ENCODE data around the gene TECR.
A peak's percentile ranks its signal among the peaks of the same experiment; 100 is the strongest.
"Not testable (repeated sequence)": the region's sequence is repeated elsewhere in the genome, so short reads cannot be mapped to it uniquely, and the experiment has no call there.

Gene TECR

DNA sequence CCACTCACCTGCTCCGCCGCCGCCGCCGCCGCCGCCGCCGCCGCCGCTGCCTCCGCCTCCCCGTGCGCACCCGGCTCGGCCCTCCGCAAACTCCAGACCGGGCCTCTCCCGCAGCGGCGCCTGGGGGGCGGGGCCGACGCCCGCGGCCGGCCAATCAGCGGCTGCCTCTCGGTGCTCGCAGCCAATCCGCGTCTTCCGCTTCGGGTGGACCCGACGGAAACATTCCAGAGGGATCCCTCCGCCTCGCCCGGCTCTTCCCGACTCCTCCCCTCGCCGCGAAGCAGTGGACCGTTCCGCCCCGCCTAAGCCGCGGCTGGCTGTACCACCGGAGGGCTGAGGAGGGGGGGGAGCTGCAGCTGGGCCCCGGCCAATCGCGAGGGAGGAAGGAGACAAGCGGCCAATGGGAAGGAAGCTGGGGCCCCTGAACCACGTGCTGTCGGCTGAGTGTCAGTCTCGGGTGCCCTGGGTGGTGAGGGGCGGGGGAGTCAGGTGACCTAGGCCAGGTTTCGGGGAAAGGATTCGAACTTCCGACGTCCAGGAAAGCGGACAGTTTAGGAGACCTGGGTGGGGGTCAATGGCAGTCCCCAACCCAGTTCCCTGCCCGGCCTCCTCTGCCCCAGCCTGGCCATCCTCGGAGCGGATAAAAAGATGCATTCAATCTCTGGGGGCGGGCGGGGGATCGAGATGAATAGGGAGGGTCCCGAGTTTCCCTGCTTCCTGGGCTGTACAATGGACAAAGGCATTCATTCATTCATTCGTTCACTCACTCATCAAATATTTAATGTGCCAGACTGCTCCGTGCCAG lies 33.2 kb upstream of the TECR start, which contains the start of gene GIPC1:
Gene GIPC1, minus strand, starts transcription at position 99 of the 805 bp plus-strand sequence. CDS start 13,151 bp downstream, outside the sequence.
- Histone ChIP-seq H3K4me3 (ENCODE audit: low read depth, low read length) (peak within 1 kb of the TSS; percentile 70), H3K9ac (ENCODE audit: low read depth, low read length) (no peak within 1 kb of the TSS), H3K4me1 (ENCODE audit: control insufficient read depth, insufficient read depth, low read length) (peaks cover 5% of the 10 kb centered on the region), H3K36me3 (ENCODE audit: control insufficient read depth, insufficient read depth, low read length) (peaks cover 9% of the 10 kb centered on the region), H3K27me3 (ENCODE audit: control insufficient read depth, insufficient read depth, low read length) (no peaks in the 10 kb centered on the region), H3K9me3 (ENCODE audit: control insufficient read depth, insufficient read depth, low read length) (no peaks in the 10 kb centered on the region)

DNA sequence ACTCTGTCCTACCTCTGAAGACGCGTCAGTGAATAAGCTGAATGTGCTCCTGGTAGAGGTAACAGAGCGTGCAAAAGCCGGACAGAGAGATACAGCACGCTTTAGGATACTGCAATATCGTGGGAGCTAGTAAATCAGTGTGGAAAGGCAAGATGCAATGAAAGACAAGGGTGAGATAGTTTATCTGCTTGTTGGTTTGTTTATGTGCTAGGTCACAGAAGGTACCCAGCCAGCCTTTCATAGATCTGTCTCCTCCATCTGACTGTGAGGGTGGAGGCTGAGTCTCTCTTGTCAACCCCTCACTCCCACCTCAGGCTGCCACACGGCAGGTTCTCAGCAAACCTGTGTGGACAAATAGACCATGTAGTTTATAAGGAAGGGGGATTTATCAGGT lies 32.6 kb upstream of the TECR start:
- H3K9ac ChIP-seq (ENCODE audit: low read depth, low read length), result no peak overlapping the region
- H3K4me3 ChIP-seq (ENCODE audit: low read depth, low read length), result peak overlapping the region; percentile 38

DNA sequence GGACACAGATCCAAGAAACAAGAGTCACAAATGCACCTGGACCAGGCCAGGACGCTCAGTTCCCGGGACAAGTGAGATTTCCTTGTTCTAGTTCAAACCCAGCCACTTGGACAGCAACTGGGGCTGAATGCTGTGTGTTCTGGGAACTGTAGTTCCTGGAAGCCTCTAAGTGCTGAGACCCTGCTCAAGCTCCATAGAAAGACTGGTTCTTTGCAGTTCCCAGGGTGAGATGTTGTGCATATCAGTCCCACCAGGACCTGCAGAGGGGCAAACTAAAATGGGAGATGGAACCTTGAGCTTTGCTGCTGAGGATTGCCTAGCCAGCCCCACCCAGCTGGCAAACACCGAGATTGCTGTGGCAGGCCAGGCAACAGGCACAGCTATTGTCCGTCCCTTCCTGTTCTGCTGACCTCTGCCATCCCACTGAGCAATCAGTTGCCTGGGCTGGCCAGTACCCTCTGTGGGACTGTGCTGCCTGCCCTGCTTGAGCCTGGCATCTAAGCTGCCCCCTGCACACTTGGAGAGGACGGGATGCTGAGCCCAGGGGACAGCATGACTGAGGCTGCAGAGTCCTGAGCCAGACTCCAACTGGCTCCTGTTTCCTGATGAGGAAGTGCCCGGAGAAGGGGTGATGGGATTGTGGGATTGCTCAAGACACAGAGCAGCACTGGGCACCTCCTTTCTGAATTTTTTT lies 32.0 kb upstream of the TECR start:
- peaks cover 5% of the 10 kb centered on the region for H3K4me1 ChIP-seq (ENCODE audit: control insufficient read depth, insufficient read depth, low read length)
- no peak overlapping the region for H3K4me3 ChIP-seq (ENCODE audit: low read depth, low read length)
- no peak overlapping the region for H3K9ac ChIP-seq (ENCODE audit: low read depth, low read length)
- H3K9me3 ChIP-seq (ENCODE audit: control insufficient read depth, insufficient read depth, low read length), result no peaks in the 10 kb centered on the region
- H3K27me3 ChIP-seq (ENCODE audit: control insufficient read depth, insufficient read depth, low read length), result no peaks in the 10 kb centered on the region
- H3K36me3 ChIP-seq (ENCODE audit: control insufficient read depth, insufficient read depth, low read length), result peaks cover under 1% of the 10 kb centered on the region

More for the DNA sequence above, 32.6 kb upstream of the TECR start:
- Histone ChIP-seq H3K9me3 (ENCODE audit: control insufficient read depth, insufficient read depth, low read length) (no peaks in the 10 kb centered on the region), H3K36me3 (ENCODE audit: control insufficient read depth, insufficient read depth, low read length) (peaks cover 4% of the 10 kb centered on the region), H3K4me1 (ENCODE audit: control insufficient read depth, insufficient read depth, low read length) (peaks cover 5% of the 10 kb centered on the region), H3K27me3 (ENCODE audit: control insufficient read depth, insufficient read depth, low read length) (no peaks in the 10 kb centered on the region)

DNA sequence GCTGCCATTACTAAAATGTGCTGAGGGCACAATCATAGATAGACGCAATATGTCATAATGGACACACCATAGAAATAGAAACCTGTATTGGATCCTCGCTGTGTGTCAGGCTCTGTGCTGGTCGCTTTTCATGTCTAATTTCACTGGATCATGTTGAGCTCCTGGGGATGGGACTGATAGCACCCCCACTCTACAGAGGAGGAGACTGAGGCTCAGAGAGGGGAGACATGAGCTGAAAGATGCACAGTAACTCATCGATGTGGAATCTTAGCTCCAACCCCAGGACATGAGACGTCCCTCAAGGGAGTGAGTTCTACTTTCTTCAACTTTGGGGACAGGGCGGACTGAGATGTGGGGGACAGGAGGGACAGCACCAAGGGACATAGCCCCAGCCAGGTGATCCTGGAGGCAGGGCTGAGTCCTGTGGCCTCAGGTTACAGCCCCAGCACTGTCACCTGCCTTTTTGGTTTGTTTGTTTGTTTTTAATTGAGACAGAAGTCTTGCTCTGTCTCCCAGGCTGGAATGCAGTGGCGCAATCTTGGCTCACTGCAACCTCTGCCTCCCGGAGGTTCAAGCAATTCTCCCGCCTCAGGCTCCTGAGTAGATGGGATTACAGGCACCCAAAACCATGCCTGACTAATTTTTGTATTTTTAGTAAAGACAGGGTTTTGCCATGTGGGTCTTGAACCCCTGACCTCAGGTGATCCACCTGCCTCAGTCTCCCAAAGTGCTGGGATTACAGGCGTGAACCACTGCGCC lies 26.9 kb upstream of the TECR start:
- Histone ChIP-seq H3K9ac (ENCODE audit: low read depth, low read length) (no peak overlapping the region), H3K9me3 (ENCODE audit: control insufficient read depth, insufficient read depth, low read length) (no peaks in the 10 kb centered on the region), H3K4me3 (ENCODE audit: low read depth, low read length) (no peak overlapping the region), H3K4me1 (ENCODE audit: control insufficient read depth, insufficient read depth, low read length) (no peaks in the 10 kb centered on the region), H3K27me3 (ENCODE audit: control insufficient read depth, insufficient read depth, low read length) (no peaks in the 10 kb centered on the region), H3K36me3 (ENCODE audit: control insufficient read depth, insufficient read depth, low read length) (no peaks in the 10 kb centered on the region)

DNA sequence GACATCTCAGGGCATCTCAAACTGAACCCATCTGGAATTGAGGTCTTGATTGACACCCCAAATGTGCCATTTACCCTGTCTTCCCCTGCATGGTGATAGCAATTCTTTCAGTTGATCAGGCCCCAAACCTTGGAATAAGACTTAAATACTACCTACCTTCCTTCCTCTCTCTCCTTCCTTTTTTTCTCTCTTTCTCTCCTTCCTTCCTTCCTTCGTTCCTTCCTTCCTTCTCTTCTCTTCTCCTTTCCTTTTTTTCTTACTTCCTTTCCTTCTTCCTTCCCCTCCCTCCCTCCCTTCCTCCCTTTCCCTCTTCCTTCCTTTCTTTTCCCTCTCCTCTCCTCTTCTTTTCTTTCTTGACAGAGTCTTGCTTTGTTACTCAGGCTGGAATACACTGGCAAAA lies 26.1 kb upstream of the TECR start:
- Histone ChIP-seq H3K27me3 (ENCODE audit: control insufficient read depth, insufficient read depth, low read length) (no peaks in the 10 kb centered on the region), H3K4me1 (ENCODE audit: control insufficient read depth, insufficient read depth, low read length) (no peaks in the 10 kb centered on the region), H3K9ac (ENCODE audit: low read depth, low read length) (no peak overlapping the region), H3K9me3 (ENCODE audit: control insufficient read depth, insufficient read depth, low read length) (no peaks in the 10 kb centered on the region), H3K4me3 (ENCODE audit: low read depth, low read length) (no peak overlapping the region), H3K36me3 (ENCODE audit: control insufficient read depth, insufficient read depth, low read length) (no peaks in the 10 kb centered on the region)

DNA sequence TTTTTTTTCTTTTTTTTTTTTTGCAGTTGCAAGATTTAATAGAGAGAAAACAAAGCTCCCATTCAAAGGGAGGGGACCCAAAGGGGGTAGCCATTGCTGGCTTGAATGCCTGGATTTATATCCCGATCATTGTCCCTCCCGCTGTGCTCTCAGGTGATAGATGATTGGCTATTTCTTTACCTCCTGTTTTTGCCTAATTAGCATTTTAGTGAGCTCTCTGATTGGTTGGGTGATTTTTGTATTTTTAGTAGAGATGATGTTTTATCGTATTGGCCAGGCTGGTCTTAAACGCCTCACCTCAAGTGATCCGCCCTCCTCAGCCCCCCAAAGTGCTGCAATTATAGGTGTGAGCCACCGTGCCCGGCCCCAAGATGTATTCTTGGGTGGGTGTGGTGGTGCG lies 24.8 kb upstream of the TECR start:
- not testable (repeated sequence) for H3K4me1 ChIP-seq (ENCODE audit: control insufficient read depth, insufficient read depth, low read length); H3K36me3 ChIP-seq (ENCODE audit: control insufficient read depth, insufficient read depth, low read length); H3K4me3 ChIP-seq (ENCODE audit: low read depth, low read length); H3K9ac ChIP-seq (ENCODE audit: low read depth, low read length); H3K27me3 ChIP-seq (ENCODE audit: control insufficient read depth, insufficient read depth, low read length); H3K9me3 ChIP-seq (ENCODE audit: control insufficient read depth, insufficient read depth, low read length)

DNA sequence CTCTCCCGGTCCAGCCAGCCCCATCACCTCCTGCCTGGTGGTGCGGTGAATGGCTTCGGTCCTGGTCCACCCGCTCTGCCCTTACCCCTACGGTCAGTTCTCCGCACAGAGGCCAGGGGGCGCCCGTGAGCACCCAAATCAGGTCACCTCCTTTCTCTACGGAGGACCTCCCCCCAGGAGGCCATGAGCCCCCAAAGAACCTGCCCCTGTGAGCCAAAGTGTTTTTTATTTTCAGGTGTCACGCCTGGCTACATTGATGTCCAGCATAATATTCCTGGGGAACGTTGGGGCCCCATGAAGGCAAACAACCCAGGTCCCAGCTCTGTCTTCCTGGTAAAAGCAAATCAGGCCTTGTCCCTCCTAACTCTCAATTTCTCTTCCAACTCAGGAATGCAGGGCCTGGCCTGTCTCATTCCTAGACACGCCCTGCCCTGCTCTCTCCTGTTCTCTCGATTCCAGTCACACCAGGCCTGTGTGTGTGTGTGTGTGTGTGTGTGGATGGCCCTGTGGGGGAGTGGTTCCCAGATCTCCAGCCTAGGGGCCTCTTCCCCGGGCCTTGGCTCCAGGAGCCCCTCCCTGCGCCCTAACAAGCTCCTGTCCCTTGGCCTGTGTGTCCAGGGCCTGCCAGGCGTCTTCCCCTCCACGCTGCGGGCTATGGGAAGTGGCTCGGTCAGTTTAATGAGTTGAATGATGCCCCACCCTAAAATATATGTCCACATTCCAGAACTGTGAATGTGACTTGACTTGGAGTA lies 23.7 kb upstream of the TECR start:
- no peaks in the 10 kb centered on the region for H3K4me1 ChIP-seq (ENCODE audit: control insufficient read depth, insufficient read depth, low read length)
- H3K4me3 ChIP-seq (ENCODE audit: low read depth, low read length), result no peak overlapping the region
- H3K36me3 ChIP-seq (ENCODE audit: control insufficient read depth, insufficient read depth, low read length), result no peaks in the 10 kb centered on the region
- H3K27me3 ChIP-seq (ENCODE audit: control insufficient read depth, insufficient read depth, low read length), result no peaks in the 10 kb centered on the region
- H3K9ac ChIP-seq (ENCODE audit: low read depth, low read length), result peak overlapping the region; percentile 16
- H3K9me3 ChIP-seq (ENCODE audit: control insufficient read depth, insufficient read depth, low read length), result no peaks in the 10 kb centered on the region

DNA sequence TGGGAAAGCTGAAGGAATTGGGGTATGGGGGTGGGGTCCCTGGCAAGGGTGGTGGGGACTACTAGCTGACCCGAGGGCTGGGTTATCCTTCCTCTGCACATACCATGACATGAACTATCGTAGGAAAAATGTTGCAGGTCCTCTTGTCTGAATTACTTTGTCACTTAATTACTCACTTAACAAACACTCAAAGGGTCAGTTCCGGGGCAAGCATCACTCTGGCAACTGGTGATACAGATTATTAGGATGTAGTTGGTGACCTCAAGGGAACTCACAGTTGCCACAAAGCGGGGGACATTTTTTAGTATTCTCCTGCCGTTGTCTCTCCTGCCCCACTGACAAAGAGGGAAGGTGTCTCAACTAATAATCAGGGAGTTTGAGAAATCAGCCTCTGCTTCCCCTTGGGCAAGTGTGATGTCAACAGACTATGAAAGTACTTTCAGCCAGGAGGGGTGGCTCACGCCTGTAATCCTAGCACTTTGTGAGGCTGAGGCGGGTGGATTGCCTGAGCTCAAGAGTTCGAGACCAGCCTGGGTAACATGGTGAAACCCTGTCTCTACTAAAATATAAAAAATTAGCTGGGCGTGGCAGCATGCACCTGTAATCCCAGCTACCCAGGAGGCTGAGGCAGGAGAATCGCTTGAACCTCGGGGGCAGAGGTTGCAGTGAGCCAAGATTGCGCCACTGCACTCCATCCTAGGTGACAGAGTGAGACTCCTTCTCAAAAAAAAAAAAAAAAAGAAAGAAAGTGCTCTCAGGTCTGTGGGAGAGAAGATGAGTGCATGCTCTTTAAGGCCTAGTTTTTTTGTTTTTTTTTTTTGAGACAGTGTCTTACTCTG lies 21.5 kb upstream of the TECR start:
- no peaks in the 10 kb centered on the region for H3K9me3 ChIP-seq (ENCODE audit: control insufficient read depth, insufficient read depth, low read length)
- no peak overlapping the region for H3K9ac ChIP-seq (ENCODE audit: low read depth, low read length)
- H3K27me3 ChIP-seq (ENCODE audit: control insufficient read depth, insufficient read depth, low read length), result no peaks in the 10 kb centered on the region
- H3K4me3 ChIP-seq (ENCODE audit: low read depth, low read length), result no peak overlapping the region
- H3K36me3 ChIP-seq (ENCODE audit: control insufficient read depth, insufficient read depth, low read length), result no peaks in the 10 kb centered on the region
- H3K4me1 ChIP-seq (ENCODE audit: control insufficient read depth, insufficient read depth, low read length), result no peaks in the 10 kb centered on the region

DNA sequence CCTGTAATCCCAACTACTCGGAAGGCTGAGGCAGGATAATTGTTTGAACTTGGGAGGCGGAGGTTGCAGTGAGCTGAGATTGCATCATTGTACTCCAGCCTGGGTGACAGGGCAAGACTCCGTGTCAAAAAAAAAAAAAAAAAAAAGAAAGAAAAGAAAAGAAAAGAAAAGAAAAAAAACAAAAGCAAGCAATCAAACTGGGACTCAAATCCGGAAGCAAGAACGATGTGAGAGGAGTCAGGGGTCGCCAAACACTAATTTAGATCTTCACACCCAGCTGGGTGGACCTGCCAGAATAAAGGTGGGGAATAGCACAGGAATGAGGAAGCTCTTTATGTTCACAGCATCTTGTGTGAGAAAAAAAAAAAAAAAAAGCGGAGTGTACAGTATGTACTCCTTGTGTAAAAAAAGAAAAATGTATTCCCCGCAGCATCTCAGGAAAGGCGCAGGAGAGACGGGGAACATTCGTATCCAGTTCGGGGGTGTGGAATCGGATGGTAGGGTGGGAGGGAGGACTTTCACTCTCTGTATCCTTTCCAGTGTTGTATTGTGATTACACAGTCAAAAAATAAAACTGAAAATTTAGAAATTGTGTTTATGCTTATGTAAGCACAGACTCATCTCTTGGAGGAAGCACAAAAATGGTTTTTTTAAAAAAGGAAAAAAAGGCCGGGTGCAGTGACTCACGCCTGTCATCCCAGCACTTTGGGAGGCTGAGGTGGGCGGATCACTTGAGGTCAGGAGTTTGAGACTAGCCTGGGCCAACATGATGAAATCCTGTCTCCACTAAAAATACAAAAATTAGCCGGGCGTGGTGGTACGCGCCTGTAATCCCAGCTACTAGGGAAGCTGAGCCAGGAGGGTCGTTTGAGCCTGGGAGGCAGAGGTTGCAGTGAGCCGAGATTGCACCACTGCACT lies 18.8 kb upstream of the TECR start:
- Histone ChIP-seq H3K36me3 (ENCODE audit: control insufficient read depth, insufficient read depth, low read length) (peaks cover 10% of the 10 kb centered on the region), H3K27me3 (ENCODE audit: control insufficient read depth, insufficient read depth, low read length) (no peaks in the 10 kb centered on the region), H3K4me1 (ENCODE audit: control insufficient read depth, insufficient read depth, low read length) (no peaks in the 10 kb centered on the region), H3K4me3 (ENCODE audit: low read depth, low read length) (no peak overlapping the region), H3K9me3 (ENCODE audit: control insufficient read depth, insufficient read depth, low read length) (no peaks in the 10 kb centered on the region), H3K9ac (ENCODE audit: low read depth, low read length) (no peak overlapping the region)

DNA sequence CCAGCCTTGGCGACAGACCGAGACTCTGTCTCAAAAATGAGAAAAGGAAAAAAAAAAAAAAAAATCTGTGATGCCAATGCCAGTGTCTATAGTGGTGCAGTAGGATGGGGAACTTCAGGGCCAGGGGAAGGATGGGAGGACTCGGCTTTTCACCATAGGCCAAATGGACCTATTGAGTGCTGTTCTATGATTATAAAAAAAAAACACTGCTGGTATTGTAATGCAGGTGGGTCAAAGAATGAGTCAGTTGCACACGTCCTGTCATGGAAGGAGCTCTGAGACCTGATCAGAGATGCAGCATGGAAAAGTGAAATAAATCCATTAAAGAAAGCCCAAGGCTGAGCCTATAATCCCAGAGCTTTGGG lies 18.2 kb upstream of the TECR start:
- H3K36me3 ChIP-seq (ENCODE audit: control insufficient read depth, insufficient read depth, low read length), result peaks cover 15% of the 10 kb centered on the region
- H3K9me3 ChIP-seq (ENCODE audit: control insufficient read depth, insufficient read depth, low read length), result no peaks in the 10 kb centered on the region
- no peaks in the 10 kb centered on the region for H3K27me3 ChIP-seq (ENCODE audit: control insufficient read depth, insufficient read depth, low read length)
- H3K9ac ChIP-seq (ENCODE audit: low read depth, low read length), result no peak overlapping the region
- H3K4me1 ChIP-seq (ENCODE audit: control insufficient read depth, insufficient read depth, low read length), result no peaks in the 10 kb centered on the region
- H3K4me3 ChIP-seq (ENCODE audit: low read depth, low read length), result no peak overlapping the region
